Motor neuron (in vitro differentiated cells): ENCODE measurements around the gene ABL1. TPM values are rescaled to one million over a fixed set of nuclear protein-coding genes. Genes with fewer than 3 reads are reported as not detected.

ENCODE experiments used
- ATAC-seq, 8 experiments: fragments of 200-7000 bp; cut with Tn5 transposase; replicated peaks in 6 of 8; 2 replicates each; pipeline ENCODE4 v1.8.0; 2021; ENCODE audit warnings: mild to moderate bottlenecking in 8 of 8, moderate library complexity in 8 of 8
- H3K27ac ChIP-seq, 2 donors: fragments of 250-450 bp; sonication (Bioruptor Pico); 2 replicates each; pipeline ENCODE4 v1.9.0; 2021; ENCODE audit warnings: antibody characterized with exemption in 2 of 2, mild to moderate bottlenecking in 2 of 2, moderate library complexity in 1 of 2
- H3K4me1 ChIP-seq, 2 donors: fragments of 250-450 bp; sonication (Bioruptor Pico); replicated peaks in 1 of 2; 2 replicates each; pipeline ENCODE4 v1.6.1; 2021; ENCODE audit warnings: antibody characterized with exemption in 2 of 2, mild to moderate bottlenecking in 2 of 2, moderate library complexity in 1 of 2
- H3K4me3 ChIP-seq, 5 donors: fragments of 250-450 bp; sonication (Bioruptor Pico); 2 replicates each; pipeline ENCODE4 v1.9.0; 2021; ENCODE audit warnings: antibody characterized with exemption in 5 of 5, mild to moderate bottlenecking in 5 of 5, moderate library complexity in 4 of 5
- WGBS, 10 experiments: fragments of 450-650 bp; shearing (Covaris generic); methylation state at CpG; one replicate each; pipeline ENCODE4 v1.0.0; 2022; 5-methylcytosine and 5-hydroxymethylcytosine counted together
- in situ Hi-C, 9 experiments: fragments of 400-800 bp; cut with MboI; loops; one replicate each; pipeline ENCODE4 v1.15.0; 2021; ENCODE audit warnings: low sequenced_read_pairs in 9 of 9, low pct_unique_long_range_greater_than_20kb in 2 of 9; ENCODE audit not compliant: unreplicated experiment in 9 of 9
- total RNA-seq, 8 experiments: library from RNA; unstranded; fragments of 300-600 nt; gene quantifications; 2 replicates each; pipeline versions ENCODE4 v1.2.3 to v1.2.4, GENCODE V29; 2022

ABL1 gene
- total RNA-seq, 8 experiments from 2014 or later, result 20.7 to 68.1 (median 33.2) TPM

DNA sequence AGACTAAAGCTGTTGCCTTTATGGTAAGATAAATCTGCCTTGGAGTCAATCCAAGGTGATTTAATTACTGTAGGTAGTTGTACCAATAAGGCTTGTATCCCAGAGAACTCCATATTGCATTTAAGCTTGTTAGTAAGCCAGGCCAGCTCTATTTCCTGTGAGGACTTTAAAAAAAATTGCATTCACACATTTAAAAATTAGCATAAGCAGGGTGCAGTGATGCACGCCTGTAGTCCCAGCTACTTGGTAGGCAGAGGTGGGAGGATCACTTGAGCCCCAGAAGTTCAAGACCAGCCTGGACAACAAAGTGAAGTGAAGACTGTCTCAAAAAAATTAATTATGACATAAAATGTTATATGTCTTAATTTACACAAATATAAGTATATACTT is 28.7 kb upstream of the ABL1 start:
- H3K4me3 ChIP-seq, result no peak overlapping the region
- H3K27ac ChIP-seq, result no peak overlapping the region
- peak in 3 of 8 experiments; percentile 64 to 88 (median 74) for ATAC-seq
- no peaks in the 10 kb centered on the region for H3K4me1 ChIP-seq
- WGBS, 10 experiments, result 13 to 100% (median 100%) methylated on average over 1 of the region's 1 CpG; no CpG with 5 or more reads in 6 of the 10 experiments
- in situ Hi-C loops, result no loop called here

DNA sequence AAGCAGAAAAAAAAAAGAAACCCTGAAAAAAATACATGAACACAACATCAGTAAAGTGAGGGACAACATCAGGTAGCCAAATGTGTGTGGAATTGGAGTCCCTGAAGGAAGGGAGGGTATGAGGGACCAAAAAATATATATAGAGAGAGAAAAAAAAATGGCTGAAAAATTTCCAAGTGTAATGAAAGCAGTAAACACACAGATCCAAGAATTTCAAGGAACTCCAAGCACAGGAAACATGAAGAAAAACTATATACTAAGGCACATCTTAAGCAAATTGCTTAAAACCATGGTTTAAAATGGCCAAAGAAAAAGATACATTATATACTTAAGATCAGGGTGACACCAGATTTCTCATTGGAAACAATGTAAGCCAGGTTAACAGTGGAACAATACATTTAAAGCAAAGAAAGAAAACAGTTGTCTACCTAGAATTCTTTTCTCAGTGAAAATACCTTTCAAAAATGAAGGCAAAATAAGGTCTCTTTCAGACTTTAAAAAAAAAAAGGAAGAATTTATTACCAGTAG is 24.4 kb upstream of the ABL1 start:
- Histone ChIP-seq H3K4me1 (no peaks in the 10 kb centered on the region), H3K4me3 (no peak overlapping the region), H3K27ac (no peak overlapping the region)
- no peak for ATAC-seq
- in situ Hi-C loops, result no loop called here

DNA sequence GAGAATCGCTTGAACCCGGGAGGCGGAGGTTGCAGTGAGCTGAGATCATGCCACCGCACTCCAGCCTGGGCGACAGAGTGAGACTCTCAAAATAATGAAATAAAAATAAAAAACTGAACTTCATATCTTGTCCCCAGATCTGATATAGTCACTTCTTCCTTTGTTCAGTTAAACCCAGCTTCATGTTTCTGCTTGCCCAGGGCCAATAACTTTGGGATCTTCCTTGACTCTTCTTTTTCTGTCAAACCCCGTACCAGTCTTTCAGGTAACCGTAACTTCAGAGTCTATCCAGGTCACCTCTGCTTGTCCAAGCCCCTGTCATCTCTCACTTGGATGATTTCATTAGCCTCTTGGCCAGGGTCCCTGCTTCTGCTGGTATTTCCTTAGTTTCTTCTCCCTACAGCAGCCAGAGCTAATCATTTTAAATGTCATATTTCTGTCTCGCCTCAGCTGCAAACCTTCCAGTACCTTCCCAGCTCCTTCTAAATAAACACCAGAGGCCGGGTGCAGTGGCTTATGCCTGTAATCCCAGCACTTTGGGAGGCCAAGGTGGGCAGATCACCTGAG is 19.7 kb upstream of the ABL1 start:
- WGBS, 10 experiments, result 73 to 100% (median 92%) methylated on average over 1 to 7 of the region's 9 CpGs; no CpG with 5 or more reads in 2 of the 10 experiments
- H3K4me1 ChIP-seq, result no peaks in the 10 kb centered on the region
- in situ Hi-C loops, result no loop called here
- H3K4me3 ChIP-seq, result no peak overlapping the region
- ATAC-seq, result no peak
- H3K27ac ChIP-seq, result peak overlapping the region; percentile 47 to 51

DNA sequence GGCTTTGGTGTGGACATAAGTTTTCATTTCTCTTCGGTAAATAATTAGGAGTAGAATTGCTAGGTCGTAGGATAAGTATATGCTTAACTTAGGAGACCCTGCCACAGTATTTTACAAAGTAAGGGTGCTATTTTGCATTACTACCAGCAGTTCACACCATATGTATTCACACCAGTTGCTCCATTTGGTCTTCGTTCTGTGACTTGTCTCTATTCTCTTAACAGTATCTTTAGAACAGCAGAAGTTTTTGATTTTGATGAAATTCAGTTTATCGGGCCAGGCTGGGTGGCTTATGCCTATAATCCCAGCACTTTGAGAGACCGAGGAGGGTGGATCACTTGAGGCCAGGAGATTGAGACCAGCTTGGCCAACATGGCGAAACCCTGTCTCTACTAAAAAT is 17.1 kb upstream of the ABL1 start:
- in situ Hi-C loops, result no loop called here
- H3K4me3 ChIP-seq, result no peak overlapping the region
- ATAC-seq, result no peak
- H3K27ac ChIP-seq, result peak overlapping the region in 1 of 2 donors; percentile 53
- no peaks in the 10 kb centered on the region for H3K4me1 ChIP-seq
- WGBS, 10 experiments, result 92 to 100% (median 96%) methylated on average over 1 to 6 of the region's 6 CpGs; no CpG with 5 or more reads in 2 of the 10 experiments

DNA sequence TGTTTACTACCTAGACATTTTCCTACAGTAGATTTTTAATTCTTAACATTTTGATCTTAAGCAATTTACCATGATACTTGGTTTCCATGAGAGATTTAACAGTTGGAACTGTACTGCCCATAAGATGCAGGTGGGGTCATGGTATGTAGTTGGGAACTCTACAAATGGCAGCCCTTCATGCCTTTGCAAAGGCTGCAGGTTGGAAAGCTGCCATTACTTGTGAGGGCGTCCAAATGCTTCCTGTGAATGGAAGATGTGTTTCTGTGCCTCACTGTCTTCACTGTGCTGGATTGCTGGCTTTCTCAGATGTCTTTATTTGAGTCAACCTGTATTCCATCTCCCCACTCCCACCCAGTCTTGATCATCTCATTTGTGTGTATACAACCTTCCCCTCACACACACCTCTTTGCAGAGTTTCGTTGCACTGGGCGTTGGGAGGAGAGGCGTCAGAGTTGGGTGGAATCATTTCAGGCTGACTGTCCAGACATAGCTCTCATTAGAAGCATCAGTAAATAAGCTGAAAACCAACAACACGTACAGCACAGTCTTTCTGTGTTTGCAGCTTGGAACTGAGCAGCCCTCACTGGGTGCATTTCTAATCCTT is 14.8 kb upstream of the ABL1 start:
- H3K4me3 ChIP-seq, result no peak overlapping the region
- H3K4me1 ChIP-seq, result peaks cover 10 to 13% of the 10 kb centered on the region in 2 donors
- in situ Hi-C loops, result no loop called here
- no peak for ATAC-seq
- H3K27ac ChIP-seq, result peak overlapping the region; percentile 33 to 57
- 40 to 100% (median 83%) methylated on average over 1 to 4 of the region's 5 CpGs; no CpG with 5 or more reads in 1 of the 10 experiments for WGBS, 10 experiments

DNA sequence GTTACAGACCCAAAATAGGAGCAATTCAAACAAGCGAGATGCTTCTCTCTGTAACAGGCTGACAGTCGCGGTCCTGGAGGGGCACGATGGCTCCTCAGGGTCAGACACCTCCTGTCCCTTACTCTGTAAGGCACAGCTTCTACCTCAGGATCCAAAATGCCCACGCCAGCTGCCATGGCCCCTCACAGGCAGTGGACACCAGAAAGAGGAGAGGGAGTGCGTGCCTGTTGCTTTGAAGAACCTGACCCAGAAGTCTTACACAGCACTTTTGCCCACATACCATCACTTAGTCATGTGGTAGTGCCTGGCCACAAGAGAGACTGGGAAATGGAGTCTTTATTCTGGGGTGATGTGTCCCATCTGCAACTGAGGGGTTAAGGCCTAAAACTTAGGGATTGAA is 11.6 kb upstream of the ABL1 start:
- Histone ChIP-seq H3K27ac (no peak overlapping the region), H3K4me3 (no peak overlapping the region), H3K4me1 (peaks cover 17% of the 10 kb centered on the region in 2 donors)
- no peak for ATAC-seq
- in situ Hi-C loops, result no loop called here
- 60 to 100% (median 83%) methylated on average over 1 to 6 of the region's 6 CpGs; no CpG with 5 or more reads in 3 of the 10 experiments for WGBS, 10 experiments

DNA sequence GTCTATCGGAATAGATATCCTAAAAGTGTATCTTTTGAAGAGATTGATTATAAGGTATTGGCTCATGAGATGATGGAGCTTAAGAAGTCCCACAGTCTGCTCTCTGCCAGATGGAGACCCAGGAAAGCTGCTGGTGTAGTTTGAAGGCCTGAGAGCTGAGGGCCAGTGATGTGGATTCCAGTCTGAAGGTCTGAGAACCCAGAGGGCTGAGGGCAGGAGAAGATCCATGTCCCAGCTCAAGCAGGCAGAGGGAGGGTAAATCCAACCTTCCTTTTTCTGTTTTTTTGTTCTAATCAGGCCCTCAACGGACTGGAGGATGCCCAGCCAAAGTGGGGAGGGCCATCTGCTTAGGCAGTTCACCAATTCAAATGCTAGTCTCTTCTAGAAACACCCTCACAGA is 11.0 kb upstream of the ABL1 start:
- Histone ChIP-seq H3K4me3 (no peak overlapping the region), H3K27ac (peak overlapping the region; percentile 15 to 48), H3K4me1 (peaks cover 17% of the 10 kb centered on the region in 2 donors)
- in situ Hi-C loops, result no loop called here
- ATAC-seq, result peak in 1 of 8 experiments; percentile 6
- WGBS, 10 experiments, result 0 to 67% (median 40%) methylated on average over 1 to 2 of the region's 2 CpGs; no CpG with 5 or more reads in 2 of the 10 experiments

DNA sequence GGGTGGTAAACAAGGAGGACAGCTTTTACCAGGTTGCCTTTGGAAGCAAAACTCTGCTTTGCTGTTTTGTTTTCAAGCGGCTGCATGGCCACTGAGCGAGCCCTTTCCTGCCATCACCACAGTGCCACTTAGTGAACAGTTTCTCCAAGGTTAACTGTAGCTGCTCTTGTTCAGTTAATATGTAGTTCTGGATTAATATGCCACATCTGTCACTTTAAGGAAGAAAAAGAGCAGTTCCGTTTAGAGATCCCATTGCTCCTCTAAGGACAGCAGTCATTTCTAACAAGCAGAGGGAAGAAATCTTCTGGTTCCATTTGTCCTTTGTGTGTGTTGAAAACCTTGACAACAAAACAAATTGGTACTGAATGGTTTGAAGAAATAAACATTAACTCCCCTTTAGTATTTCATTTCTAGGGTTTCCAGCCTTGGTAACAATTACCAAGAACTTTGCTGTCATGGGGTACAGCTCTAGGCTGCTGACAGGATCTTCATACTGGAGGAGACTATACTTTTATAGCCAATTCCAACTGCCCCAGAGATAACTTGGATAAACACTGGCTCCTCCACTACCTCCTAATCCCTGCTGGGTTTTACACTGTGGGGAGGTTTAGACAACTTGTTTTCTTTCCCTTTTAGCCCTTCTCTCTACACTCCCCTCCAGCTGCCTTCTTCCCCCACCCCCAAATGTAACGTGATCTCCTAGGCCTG is 10.3 kb upstream of the ABL1 start:
- H3K27ac ChIP-seq, result peak overlapping the region; percentile 15 to 48
- in situ Hi-C loops, result loop anchor here in 2 of 9 experiments (25.0 kb wide), 1 partner anchor 112 kb away; no protein-coding TSS in a partner anchor
- H3K4me3 ChIP-seq, result no peak overlapping the region
- H3K4me1 ChIP-seq, result peaks cover 17% of the 10 kb centered on the region in 2 donors
- ATAC-seq, result peak; percentile 76 to 91 (median 86)
- 0 to 53% (median 24%) methylated on average over 2 to 4 of the region's 4 CpGs; no CpG with 5 or more reads in 2 of the 10 experiments for WGBS, 10 experiments

DNA sequence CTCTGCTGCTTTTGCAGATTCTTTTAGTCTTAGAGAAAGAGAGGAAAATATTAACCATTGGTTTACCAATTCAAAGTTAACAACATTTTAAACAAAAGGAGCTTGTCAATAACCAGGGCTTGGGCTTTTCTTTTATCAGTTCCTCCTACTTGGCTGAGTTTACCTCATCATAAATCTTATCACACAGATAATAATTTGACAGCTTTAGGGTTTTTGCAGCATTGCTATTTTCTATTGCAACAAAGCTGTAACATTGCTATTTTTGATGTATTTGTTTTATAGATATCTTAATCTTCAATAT is 9.8 kb upstream of the ABL1 start:
- ATAC-seq, result no peak
- Histone ChIP-seq H3K4me1 (peaks cover 17 to 19% of the 10 kb centered on the region in 2 donors), H3K27ac (peak overlapping the region in 1 of 2 donors; percentile 48), H3K4me3 (no peak overlapping the region)
- in situ Hi-C loops, result loop anchor here in 2 of 9 experiments (25.0 kb wide), 1 partner anchor 113 kb away; no protein-coding TSS in a partner anchor

DNA sequence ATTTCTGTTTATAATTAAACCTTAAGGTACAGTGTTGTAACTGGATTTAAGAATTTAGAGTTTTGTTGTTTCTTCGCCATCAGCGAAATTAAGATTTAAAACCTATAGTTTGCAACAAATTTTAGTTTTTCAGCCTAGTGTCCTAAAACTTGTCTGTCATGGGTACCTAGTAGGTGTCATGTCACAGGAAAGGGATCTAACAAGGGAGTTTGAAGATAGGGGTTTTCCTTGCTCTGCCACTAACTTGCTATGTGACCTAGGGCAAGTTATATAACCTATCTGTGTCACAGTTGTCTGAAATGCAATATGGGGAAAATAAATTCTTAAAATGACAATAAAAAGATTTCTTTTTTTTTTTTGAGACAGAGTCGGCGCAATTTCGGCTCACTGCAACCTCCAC is 9.2 kb upstream of the ABL1 start:
- no peak for ATAC-seq
- Histone ChIP-seq H3K27ac (no peak overlapping the region), H3K4me3 (no peak overlapping the region), H3K4me1 (peaks cover 17 to 21% of the 10 kb centered on the region in 2 donors)
- WGBS, 10 experiments, result 70 to 100% (median 92%) methylated on average over 2 to 5 of the region's 5 CpGs
- in situ Hi-C loops, result loop anchor here in 2 of 9 experiments (25.0 kb wide), 1 partner anchor 114 kb away; no protein-coding TSS in a partner anchor

DNA sequence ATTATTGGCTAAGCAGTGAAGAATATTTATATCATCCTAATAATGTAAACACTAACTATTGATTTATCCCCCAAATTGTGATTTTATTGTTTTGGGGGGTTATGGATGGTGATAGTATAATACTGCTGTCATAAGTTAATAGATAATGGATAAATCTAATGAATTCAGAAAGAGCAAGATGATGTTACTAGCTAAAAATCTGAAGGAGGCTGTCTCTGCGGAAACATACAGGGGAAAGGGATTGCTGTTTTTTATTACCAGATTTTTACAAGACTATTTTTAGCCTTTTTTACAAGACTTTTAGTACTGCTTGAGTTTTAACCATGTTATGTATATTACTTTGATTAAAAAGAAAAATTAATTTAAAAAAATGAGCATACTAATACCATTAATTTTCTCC is 5.3 kb upstream of the ABL1 start:
- in situ Hi-C loops, result loop anchor here in 2 of 9 experiments (25.0 kb wide), 1 partner anchor 117 kb away; no protein-coding TSS in a partner anchor
- H3K4me3 ChIP-seq, result no peak overlapping the region
- peaks cover 20% of the 10 kb centered on the region in 2 donors for H3K4me1 ChIP-seq
- WGBS, 10 experiments, result 50 to 100% (median 73%) methylated on average over 1 of the region's 1 CpG
- no peak for ATAC-seq
- no peak overlapping the region for H3K27ac ChIP-seq

DNA sequence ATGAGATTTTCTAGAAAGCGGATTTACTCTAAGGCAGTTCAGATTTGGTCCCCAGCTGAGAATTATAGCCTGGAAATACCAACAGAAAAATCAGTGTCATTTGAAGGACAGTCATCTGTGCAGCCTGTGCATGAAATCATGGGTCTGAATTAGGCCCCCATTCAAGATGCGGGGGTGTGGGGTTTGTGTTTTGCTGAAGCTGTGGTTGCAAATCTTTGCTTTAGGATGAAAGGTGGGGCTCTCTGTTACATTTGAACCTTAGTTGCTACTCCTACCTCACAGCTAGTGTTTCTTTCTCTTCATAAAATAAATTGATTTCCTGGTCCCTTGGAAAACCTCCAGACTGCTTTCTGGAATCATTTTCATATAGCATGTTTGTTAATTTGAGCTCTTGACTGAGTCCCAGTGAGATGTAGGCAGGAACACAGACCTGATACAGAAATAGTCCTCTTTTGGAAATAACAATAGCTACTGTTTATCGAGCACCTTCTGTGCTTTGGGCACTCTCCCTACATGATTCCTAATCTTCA is 4.8 kb upstream of the ABL1 start:
- no peak for ATAC-seq
- Histone ChIP-seq H3K4me3 (no peak overlapping the region), H3K4me1 (peaks cover 15 to 16% of the 10 kb centered on the region in 2 donors), H3K27ac (no peak overlapping the region)
- 38 to 100% (median 84%) methylated on average over 1 to 3 of the region's 3 CpGs; no CpG with 5 or more reads in 1 of the 10 experiments for WGBS, 10 experiments
- in situ Hi-C loops, result loop anchor here in 2 of 9 experiments (25.0 kb wide), 1 partner anchor 118 kb away; no protein-coding TSS in a partner anchor

DNA sequence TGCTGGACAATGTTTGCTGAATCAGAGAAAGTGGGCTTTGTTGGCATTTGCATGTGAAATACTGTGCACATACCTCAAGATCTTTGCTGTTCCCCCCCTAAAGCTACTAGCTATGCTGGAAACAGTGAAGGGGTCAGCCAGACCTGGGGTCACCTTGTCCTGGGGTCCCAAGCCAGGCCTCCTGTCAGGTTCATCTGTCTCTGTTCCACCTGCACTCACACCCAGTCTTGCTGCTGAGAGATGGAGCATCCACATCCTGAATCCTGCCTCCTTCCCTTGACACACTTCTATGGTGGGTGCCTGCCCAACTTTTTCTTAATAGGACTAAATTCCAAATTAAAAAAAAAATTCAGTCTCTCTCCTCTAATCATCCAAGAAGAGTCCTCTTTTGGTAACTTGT is 4.0 kb upstream of the ABL1 start:
- Histone ChIP-seq H3K4me1 (peaks cover 10 to 11% of the 10 kb centered on the region in 2 donors), H3K4me3 (no peak overlapping the region), H3K27ac (peak overlapping the region in 1 of 2 donors; percentile 28)
- ATAC-seq, result no peak
- in situ Hi-C loops, result loop anchor here in 2 of 9 experiments (25.0 kb wide), 1 partner anchor 119 kb away; no protein-coding TSS in a partner anchor
